Right lobe of liver (tissue), 6 donors: Measurements from ENCODE around the gene TSPAN1. TPM values are rescaled to one million over a fixed set of nuclear protein-coding genes. Genes with fewer than 3 reads are reported as not detected.
A peak's percentile ranks its signal among the peaks of the same experiment; 100 is the strongest.

Experiments
- ATAC-seq, 4 donors: fragments of 200-7000 bp; cut with Tn5 transposase; one replicate each; pipeline ENCODE4 v1.9.1; 2020; ENCODE audit warnings: mild to moderate bottlenecking in 4 of 4, moderate library complexity in 4 of 4
- DNase-seq, 3 donors: peaks; one replicate each; pipeline ENCODE4 v3.0.0-alpha.2; 2020
- H3K27ac ChIP-seq, 3 donors: fragments of 200-600 bp; one replicate each; pipeline ENCODE4 v1.8.0; 2022
- H3K27me3 ChIP-seq, 2 donors: fragments of 200-600 bp; one replicate each; pipeline ENCODE4 v1.8.0; 2022
- H3K36me3 ChIP-seq, 4 donors: fragments of 200-600 bp; sonication (generic) in 1 of 4; one replicate each; pipeline versions ENCODE4 v1.5.1 to v1.8.0; 2017 to 2022; ENCODE audit warnings: control low read depth in 1 of 4
- H3K4me1 ChIP-seq, 4 donors: fragments of 200-600 bp; sonication (generic) in 1 of 4; one replicate each; pipeline versions ENCODE4 v1.5.1 to v1.8.0; 2017 to 2022; ENCODE audit warnings: control low read depth in 1 of 4
- H3K4me3 ChIP-seq, 3 donors: fragments of 200-600 bp; one replicate each; pipeline ENCODE4 v1.8.0; 2022
- H3K9me3 ChIP-seq, 4 donors: fragments of 200-600 bp; sonication (generic) in 1 of 4; one replicate each; pipeline versions ENCODE4 v1.5.1 to v1.8.0; 2017 to 2022; ENCODE audit warnings: control low read depth in 1 of 4
- CTCF ChIP-seq, 4 donors: fragments of 200-600 bp in 3 of 4; fragments of 450-650 bp in 1 of 4; IDR thresholded peaks; one replicate each; pipeline versions ENCODE4 v1.5.1 to v1.8.0; 2016 to 2022; ENCODE audit warnings: antibody characterized with exemption in 4 of 4, mild to moderate bottlenecking in 2 of 4
- POLR2A ChIP-seq: fragments of 450-650 bp; IDR thresholded peaks from one replicate; pipeline ENCODE4 v1.6.1; 2017; ENCODE audit warnings: antibody characterized with exemption, mild to moderate bottlenecking
- WGBS: methylation state at CpG from one replicate; pipeline ENCODE4 v1.1.6; 2018; ENCODE audit warnings: low coverage, low lambda C conversion rate; ENCODE audit not compliant: insufficient coverage; ENCODE audit errors: missing lambda C conversion rate; 5-methylcytosine and 5-hydroxymethylcytosine counted together
- intact Hi-C, 2 donors: fragments of 100-400 bp; cut with DNase I; formaldehyde crosslinking; loops; one replicate each; pipeline versions ENCODE4 v1.11.2 to v1.14.1; 2022
- long read RNA-seq: library from polyadenylated mRNA; unstranded; transcript quantifications from one replicate; pipeline ENCODE4 v2.0.0, GENCODE V29; 2019
- total RNA-seq, 6 experiments: library from RNA; depleted of rRNA in 2 of 6; stranded (reverse); fragments of >200 nt in 2 of 6; fragmentation: NEBNext Ultra II Directional in 3 of 6; extraction: Animal tissue kit (Norgen Biotek cat#: 25700) in 3 of 6; gene quantifications; one replicate each; pipeline versions ENCODE4 v1.1.0 to v1.2.4, GENCODE V29; 2016 to 2023
- donor health status: DM: no; HTN: yes; CAD: no.
- donor health status: DM: no; HTN: no; CAD: no.
- donor health status: DM: no; HTN: no; CAD: no.
- donor health status: DM: no; HTN: yes; CAD: no.
- donor health status: DM: no; HTN: yes; CAD: no.

Gene TSPAN1, protein sequence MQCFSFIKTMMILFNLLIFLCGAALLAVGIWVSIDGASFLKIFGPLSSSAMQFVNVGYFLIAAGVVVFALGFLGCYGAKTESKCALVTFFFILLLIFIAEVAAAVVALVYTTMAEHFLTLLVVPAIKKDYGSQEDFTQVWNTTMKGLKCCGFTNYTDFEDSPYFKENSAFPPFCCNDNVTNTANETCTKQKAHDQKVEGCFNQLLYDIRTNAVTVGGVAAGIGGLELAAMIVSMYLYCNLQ
- 1 to 10 TPM; 2.6 to 6.3 (median 3.6) TPM for total RNA-seq
- long read RNA-seq, partial matches to known transcripts: 0 of 2 reads
- long read RNA-seq, other reads (novel, unspliced or antisense): 2 of 2 reads

GRCh38 chr1:46174448-46175231 lies at the start of gene TSPAN1:
Gene TSPAN1, plus strand, starts transcription at chr1:46175087. Its CDS starts 6,021 bp downstream, at chr1:46181108.
- WGBS: 77% methylated on average over 5 of the region's 11 CpGs
- intact Hi-C loops: loop anchor here in 1 of 2 donors (5.0 kb wide), 1 partner anchor 142 kb away; no protein-coding TSS in a partner anchor

GRCh38 chr1:46128344-46128743 lies 46.5 kb upstream of the TSPAN1 start:
- no peaks in the 10 kb centered on the region for H3K36me3 ChIP-seq
- no peaks in the 10 kb centered on the region for H3K4me1 ChIP-seq
- TF ChIP-seq POLR2A: no peak
- TF ChIP-seq CTCF (IDR thresholded peaks at IDR 0.05): no peak
- H3K9me3 ChIP-seq: no peaks in the 10 kb centered on the region
- intact Hi-C loops: no loop called here
- H3K4me3 ChIP-seq: no peak overlapping the region
- ATAC-seq (no peak), DNase-seq (no peak)
- peaks cover 0 to 21% of the 10 kb centered on the region in 2 donors for H3K27me3 ChIP-seq
- WGBS: 87% methylated on average over 3 of the region's 3 CpGs
- H3K27ac ChIP-seq: no peak overlapping the region

More at GRCh38 chr1:46174448-46175231, at the start of gene TSPAN1:
- no peaks in the 10 kb centered on the region for H3K9me3 ChIP-seq
- ATAC-seq: peak in 1 of 4 donors; percentile 10
- no peaks in the 10 kb centered on the region for H3K4me1 ChIP-seq
- no peak for DNase-seq
- H3K4me3 ChIP-seq: no peak within 1 kb of the TSS
- TF ChIP-seq CTCF (IDR thresholded peaks at IDR 0.05) (no peak), POLR2A (no peak)
- no peaks in the 10 kb centered on the region for H3K27me3 ChIP-seq
- H3K27ac ChIP-seq: no peak within 1 kb of the TSS
- H3K36me3 ChIP-seq: no peaks in the 10 kb centered on the region

GRCh38 chr1:46130121-46130520 lies 44.8 kb upstream of the TSPAN1 start:
- Histone ChIP-seq H3K27me3 (peaks cover 0 to 21% of the 10 kb centered on the region in 2 donors), H3K4me1 (no peaks in the 10 kb centered on the region), H3K4me3 (peak overlapping the region in 1 of 3 donors; percentile 65), H3K36me3 (no peaks in the 10 kb centered on the region), H3K27ac (no peak overlapping the region), H3K9me3 (no peaks in the 10 kb centered on the region)
- TF ChIP-seq POLR2A (no peak), CTCF (IDR thresholded peaks at IDR 0.05) (no peak)
- 47% methylated on average over 1 of the region's 1 CpG for WGBS
- DNase-seq (no peak), ATAC-seq (no peak)
- intact Hi-C loops: no loop called here

GRCh38 chr1:46130606-46131005 lies 44.3 kb upstream of the TSPAN1 start:
- H3K27ac ChIP-seq: no peak overlapping the region
- intact Hi-C loops: no loop called here
- no peaks in the 10 kb centered on the region for H3K9me3 ChIP-seq
- TF ChIP-seq POLR2A (no peak), CTCF (IDR thresholded peaks at IDR 0.05) (no peak)
- WGBS: 17% methylated on average over 5 of the region's 5 CpGs
- peak overlapping the region; percentile 54 to 75 (median 65) for H3K4me3 ChIP-seq
- DNase-seq (no peak), ATAC-seq (no peak)
- H3K27me3 ChIP-seq: peaks cover 0 to 21% of the 10 kb centered on the region in 2 donors
- no peaks in the 10 kb centered on the region for H3K4me1 ChIP-seq
- H3K36me3 ChIP-seq: no peaks in the 10 kb centered on the region
